CD4-positive, alpha-beta T cell treated with Interferon gamma for 1 hour (primary cell): ENCODE data around the gene TMC2.

ENCODE experiments used
- DNase-seq: peaks from one replicate; pipeline ENCODE4 v3.0.0-alpha.2; 2020

The TMC2 gene

GRCh38 chr20:2626853-2627541 is 90.6 kb downstream of the TMC2 start:
- no peak for DNase-seq

GRCh38 chr20:2631228-2631627 is 94.9 kb downstream of the TMC2 start:
- DNase-seq, result no peak

GRCh38 chr20:2633381-2633780 is 97.0 kb downstream of the TMC2 start:
- no peak for DNase-seq

DNA sequence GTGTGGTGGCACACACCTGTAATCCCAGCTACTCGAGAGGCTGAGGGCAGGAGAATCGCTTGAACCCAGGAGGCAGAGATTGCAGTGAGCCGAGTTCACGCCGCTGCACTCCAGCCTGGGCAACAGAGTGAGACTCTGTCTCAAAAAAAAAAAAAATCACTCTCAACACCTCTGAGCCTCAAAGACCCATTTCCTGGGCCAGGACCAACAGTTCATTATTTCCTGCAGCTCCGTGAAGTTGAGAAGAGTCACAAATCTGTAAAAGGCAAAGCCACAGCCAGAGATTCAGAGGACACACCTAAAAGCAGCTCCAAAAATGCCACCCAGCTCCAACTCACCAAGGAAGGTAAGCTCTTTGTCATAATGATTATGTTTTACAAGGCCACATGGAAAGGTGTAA is 100.9 kb downstream of the TMC2 start:
- no peak for DNase-seq

- DNase-seq, result no peak
Measured at GRCh38 chr20:2640260-2640659, 103.9 kb downstream of the TMC2 start.

DNA sequence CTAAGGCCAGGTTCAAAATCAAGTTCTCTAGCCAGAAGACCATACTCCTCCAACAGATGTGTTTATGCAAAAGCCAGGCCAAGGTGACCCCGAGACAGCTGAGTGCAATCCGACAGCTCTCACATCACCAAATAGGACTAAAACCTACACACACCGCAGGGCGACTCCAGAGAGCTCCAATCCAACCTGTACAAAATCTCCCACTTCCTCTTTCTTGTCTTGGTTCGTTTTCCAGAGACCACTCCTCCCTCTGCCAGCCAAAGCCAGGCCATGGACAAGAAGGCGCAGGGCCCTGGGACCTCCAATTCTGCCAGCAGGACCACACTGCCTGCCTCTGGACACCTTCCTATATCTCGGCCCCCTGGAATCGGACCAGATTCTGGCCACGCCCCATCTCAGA is 104.5 kb downstream of the TMC2 start:
- DNase-seq, result no peak

DNA sequence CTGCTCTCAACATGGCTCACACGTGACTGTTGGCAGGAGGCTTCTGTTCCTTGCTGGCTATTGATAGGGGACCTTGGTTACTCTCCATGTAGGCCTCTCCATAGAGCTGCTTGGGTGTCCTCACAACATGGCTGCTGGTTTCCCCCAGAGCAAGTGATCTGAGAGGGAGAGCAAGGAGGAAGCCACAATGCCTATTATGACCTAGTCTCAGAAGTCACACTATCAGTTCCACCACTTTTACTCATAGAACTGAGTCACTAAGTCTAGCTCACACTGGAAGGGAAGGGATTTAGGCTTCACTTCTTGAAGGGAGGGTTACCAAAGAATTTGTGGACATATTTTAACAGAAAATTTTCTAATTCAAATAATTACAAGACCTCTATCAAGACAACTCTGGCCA is 107.3 kb downstream of the TMC2 start:
- no peak for DNase-seq

DNA sequence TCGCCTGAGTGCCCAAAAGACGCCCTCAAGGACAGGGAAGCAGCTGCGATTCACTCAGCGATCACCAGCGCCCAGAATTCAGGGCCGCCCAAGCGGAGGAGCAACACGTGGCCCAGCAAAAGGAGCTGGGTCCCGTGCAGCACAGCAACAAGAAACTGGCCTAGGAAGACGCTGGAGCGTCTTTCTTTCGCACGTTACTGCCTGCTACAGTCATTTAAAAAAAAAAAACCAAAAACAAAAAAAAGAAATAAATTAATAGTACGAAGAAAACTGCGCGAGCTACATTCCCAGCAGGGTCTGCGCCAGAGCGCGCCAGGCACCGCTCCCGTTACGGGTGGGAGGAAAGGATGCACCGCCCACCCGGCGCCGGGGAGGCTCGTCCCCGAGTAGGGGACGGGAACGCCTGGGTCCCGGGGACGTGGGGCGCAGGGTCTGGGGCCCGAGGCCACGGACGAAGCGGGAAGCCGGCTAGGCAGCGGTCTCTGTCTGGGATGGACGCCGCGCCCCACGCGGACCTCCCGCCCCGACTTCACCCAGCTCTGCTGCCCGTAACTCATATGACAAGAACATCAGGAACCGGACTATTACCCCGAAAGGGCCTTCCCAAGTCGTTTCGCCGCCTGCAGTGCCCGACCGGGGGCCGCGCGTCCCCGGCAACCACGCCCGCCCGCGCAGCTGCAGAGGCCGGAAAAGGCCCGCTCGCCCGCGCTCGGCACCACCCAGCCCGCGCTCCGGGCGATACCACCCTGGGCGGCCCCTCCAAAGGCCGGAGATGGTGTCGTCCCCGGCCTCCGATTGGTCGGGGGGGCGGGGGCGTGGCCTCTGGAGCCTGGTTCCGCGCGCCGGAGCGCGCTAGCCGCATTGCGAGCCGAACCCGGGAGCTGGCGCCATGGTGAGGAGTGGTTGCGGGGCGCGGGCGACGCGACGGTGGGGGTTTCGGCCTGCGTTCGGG is 115.7 kb downstream of the TMC2 start, which contains the start of gene NOP56:
NOP56 (plus strand) TSS at position 861 of the 952 bp plus-strand sequence; CDS start at position 890, 29 bp downstream.
- peak; percentile 89 for DNase-seq

DNA sequence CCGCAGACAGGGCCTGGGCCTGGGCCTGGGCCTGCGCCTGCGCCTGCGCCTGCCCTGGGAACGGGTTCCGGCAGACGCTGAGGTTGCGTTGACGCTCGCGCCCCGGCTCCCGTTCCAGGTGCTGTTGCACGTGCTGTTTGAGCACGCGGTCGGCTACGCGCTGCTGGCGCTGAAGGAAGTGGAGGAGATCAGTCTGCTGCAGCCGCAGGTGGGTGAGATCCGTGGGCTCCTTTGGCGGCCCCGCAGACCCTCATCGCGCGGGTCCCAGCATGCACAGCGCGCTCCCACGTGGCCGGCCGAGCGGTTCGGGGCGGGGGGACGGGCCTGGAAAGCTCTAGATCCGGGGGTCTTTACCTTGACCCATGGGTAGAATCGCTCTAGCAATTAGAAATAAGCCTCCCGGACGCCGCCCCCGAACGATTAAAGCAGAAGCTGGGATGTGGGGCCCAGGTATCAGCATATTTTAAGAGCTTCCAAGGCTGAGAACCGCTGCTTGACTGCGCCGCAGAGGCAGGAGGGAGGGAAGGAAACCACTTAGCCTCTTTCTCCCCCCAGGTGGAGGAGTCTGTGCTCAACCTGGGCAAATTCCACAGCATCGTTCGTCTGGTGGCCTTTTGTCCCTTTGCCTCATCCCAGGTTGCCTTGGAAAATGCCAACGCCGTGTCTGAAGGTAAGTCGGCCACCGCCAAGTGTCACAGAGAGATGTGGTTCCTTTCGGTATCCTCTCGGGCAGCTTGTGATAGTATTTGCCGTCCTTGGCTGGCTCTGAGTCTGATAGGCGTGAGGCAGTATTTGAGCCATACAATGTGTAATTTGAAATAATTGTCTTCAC is 116.6 kb downstream of the TMC2 start:
- no peak for DNase-seq

GRCh38 chr20:2653556-2654383 is 117.4 kb downstream of the TMC2 start:
- no peak for DNase-seq

DNA sequence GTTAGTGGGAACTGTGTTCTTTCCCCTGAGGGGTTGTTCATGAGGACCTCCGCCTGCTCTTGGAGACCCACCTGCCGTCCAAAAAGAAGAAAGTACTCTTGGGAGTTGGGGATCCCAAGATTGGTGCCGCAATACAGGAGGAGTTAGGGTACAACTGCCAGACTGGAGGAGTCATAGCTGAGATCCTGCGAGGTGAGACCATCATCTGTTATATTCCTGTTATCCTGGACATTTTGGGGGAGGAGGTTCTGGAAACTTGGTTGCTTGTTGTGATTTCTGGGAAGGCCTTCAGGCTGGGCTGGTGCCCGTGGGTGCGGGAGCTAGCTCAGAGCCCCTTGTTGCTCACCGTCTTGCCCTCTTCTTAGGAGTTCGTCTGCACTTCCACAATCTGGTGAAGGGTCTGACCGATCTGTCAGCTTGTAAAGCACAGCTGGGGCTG is 118.0 kb downstream of the TMC2 start:
- DNase-seq, result no peak

DNA sequence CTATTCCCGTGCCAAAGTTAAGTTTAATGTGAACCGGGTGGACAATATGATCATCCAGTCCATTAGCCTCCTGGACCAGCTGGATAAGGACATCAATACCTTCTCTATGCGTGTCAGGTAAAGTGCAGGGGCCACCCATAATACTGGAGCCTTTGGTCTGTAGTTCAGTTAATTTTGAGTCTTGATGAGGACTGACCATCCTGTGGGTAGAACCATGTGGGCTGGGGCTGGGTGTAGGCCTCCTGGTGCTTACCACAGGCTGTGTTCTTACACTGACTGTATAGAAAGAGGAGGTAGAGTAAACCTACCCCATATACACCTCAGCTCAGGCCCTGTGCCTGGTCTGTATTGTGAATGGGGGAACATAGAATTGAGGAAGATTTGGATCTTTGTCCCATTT is 118.5 kb downstream of the TMC2 start:
- DNase-seq, result no peak

DNA sequence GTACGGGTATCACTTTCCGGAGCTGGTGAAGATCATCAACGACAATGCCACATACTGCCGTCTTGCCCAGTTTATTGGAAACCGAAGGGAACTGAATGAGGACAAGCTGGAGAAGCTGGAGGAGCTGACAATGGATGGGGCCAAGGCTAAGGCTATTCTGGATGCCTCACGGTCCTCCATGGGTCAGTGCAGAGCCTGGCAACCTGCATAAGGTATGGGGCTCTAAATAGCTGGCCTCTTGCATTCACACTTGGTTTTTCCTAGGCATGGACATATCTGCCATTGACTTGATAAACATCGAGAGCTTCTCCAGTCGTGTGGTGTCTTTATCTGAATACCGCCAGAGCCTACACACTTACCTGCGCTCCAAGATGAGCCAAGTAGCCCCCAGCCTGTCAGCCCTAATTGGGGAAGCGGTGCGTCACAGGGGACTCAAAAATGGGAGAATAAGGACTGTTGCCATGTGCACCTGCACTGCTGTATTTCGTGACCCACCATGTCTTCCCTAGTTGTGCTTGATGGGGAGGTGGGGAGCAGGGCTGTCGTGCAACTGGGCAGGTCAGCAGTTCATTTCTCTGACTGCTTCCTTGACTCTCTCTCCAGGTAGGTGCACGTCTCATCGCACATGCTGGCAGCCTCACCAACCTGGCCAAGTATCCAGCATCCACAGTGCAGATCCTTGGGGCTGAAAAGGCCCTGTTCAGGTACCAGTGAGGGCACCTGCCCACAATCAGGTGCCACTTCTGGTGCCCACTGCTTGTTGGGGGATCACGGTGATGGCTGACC is 119.2 kb downstream of the TMC2 start:
- DNase-seq, result no peak

- no peak for DNase-seq
Measured at GRCh38 chr20:2656471-2657117, 120.2 kb downstream of the TMC2 start.

DNA sequence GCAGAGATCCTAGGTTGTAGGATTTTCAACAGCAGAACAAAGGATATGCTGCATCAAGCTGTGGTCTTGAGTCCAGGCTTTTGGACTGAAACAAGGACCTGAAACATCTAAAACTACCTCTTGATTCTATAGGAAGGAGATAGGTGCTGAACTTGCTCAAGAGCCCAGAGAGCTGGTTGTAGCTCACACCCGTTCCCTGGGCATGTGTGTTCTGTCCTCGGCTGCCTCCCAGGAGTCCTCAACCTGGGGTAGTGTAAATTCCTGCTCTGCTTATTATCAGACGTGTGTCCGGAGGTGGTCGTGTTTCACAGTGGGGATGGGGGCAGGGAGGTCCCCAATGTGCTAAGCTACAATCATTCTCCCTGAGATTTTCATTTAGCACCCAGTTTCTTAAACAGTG is 120.9 kb downstream of the TMC2 start:
- no peak for DNase-seq

GRCh38 chr20:2657674-2658073 is 121.3 kb downstream of the TMC2 start:
- no peak for DNase-seq

GRCh38 chr20:2658414-2659354 is 122.3 kb downstream of the TMC2 start:
- no peak for DNase-seq

GRCh38 chr20:2659547-2659946 is 123.2 kb downstream of the TMC2 start:
- no peak for DNase-seq

DNA sequence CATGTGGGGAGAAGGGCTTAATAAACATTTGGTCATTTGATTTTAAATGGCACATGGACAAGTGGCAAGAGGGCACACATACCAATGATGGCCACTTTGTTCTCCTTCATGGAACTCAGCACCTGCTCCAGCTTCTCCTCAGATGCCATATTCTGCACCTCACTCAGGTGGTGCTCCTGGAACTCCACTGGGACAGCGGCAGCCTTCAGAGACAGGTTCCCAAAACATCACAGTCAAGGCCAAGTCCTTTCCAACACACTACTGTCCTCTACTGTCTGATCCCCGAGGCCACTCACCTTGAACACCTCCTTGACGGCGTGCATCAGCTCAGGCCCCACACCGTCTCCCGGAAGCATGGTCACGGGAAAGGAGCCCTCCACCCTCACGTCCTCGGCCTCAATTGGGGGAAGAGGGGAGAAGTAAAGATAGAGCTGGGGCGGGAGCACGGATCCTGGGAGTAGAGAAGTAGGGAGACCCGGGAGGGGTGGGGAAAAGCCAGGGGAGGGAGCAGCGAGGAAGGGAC is 127.1 kb downstream of the TMC2 start:
- DNase-seq, result no peak
